NCI-H524 treated with DMSO at 0.1 percent for 48 hours (cell line): ENCODE measurements around the gene CFAP74.

Experiments
- DNase-seq: peaks from one replicate; lab custom pipeline; 2025; lab: John Stamatoyannopoulos, UW

The CFAP74 gene

GRCh38 chr1:1872329-1872994 is 131.1 kb downstream of the CFAP74 start:
- no peak for DNase-seq
